SK-N-SH treated with all-trans-retinoic acid at 6 μM for 48 hours (cell line): Measurements from ENCODE around the gene ACE.

Source experiments
- ARNTL ChIP-seq: fragments of 450-650 bp; formaldehyde crosslinking; IDR thresholded peaks from 2 replicates; pipeline ENCODE4 v1.5.0; 2020; ENCODE audit warnings: low read depth, mild to moderate bottlenecking, moderate library complexity, borderline replicate concordance
- ZFP3 ChIP-seq: fragments of 250-450 bp; sonication (Bioruptor Pico); IDR thresholded peaks from 2 replicates; pipeline ENCODE4 v1.5.0; 2020; ENCODE audit warnings: mild to moderate bottlenecking, moderate library complexity
- ZNF565 ChIP-seq: fragments of 450-650 bp; formaldehyde crosslinking; conservative IDR thresholded peaks from 2 replicates; pipeline ENCODE4 v1.5.0; 2020; ENCODE audit warnings: low read depth, mild to moderate bottlenecking, moderate library complexity

GRCh38 chr17:63490858-63491400 lies 14.1 kb downstream of the ACE start:
- TF ChIP-seq ZNF565 (CRISPR knock-in tag) (no peak), ZFP3 (no peak), ARNTL (CRISPR knock-in tag) (no peak)
